SK-N-SH (cell line): ENCODE measurements around the gene KAT8. TPM values are rescaled to one million over a fixed set of nuclear protein-coding genes. Genes with fewer than 3 reads are reported as not detected.

ENCODE experiments used
- CTCF ChIA-PET: fragments of 300-600, 350-600 bp; formaldehyde crosslinking; extraction: SDS; loops from one replicate; lab custom pipeline; 2021; lab: Yijun Ruan, JAX
- POLR2A ChIA-PET: fragments of 350-600 bp; sonication (Branson Sonifier 250); formaldehyde crosslinking; extraction: SDS; loops from one replicate; lab custom pipeline; 2020; ENCODE audit warnings: antibody characterized with exemption, inconsistent platforms; lab: Yijun Ruan, JAX
- DNase-seq: peaks from one replicate; pipeline ENCODE4 v3.0.0; 2012
- H2AFZ ChIP-seq: fragments of 200-600 bp; sonication (generic); 2 replicates; pipeline ENCODE4 v1.8.1; 2016; ENCODE audit warnings: antibody characterized with exemption, mild to moderate bottlenecking, low read depth
- H3F3A ChIP-seq: fragments of 200-600 bp; sonication (generic); replicated peaks from 2 replicates; pipeline ENCODE3; 2016; ENCODE audit warnings: antibody characterized with exemption, mild to moderate bottlenecking; ENCODE audit not compliant: insufficient read depth
- H3K27ac ChIP-seq, 2 experiments: fragments of 200-500 bp in 1 of 2; fragments of 200-600 bp in 1 of 2; sonication (Bioruptor generic) in 1 of 2; sonication (generic), shearing (Covaris generic) in 1 of 2; 2 replicates each; pipeline versions ENCODE4 v1.5.1 to v1.6.1; 2014 to 2016; ENCODE audit warnings: low read depth in 2 of 2, inconsistent platforms in 1 of 2, low read length in 1 of 2, mild to moderate bottlenecking in 1 of 2, mixed read lengths in 1 of 2
- H3K27me3 ChIP-seq: fragments of 200-600 bp; sonication (generic), shearing (Covaris generic); 2 replicates; pipeline ENCODE4 v1.6.1; 2016; ENCODE audit warnings: mixed run types; ENCODE audit not compliant: insufficient read depth
- H3K36me3 ChIP-seq, 2 experiments: fragments of 200-500 bp in 1 of 2; fragments of 200-600 bp in 1 of 2; sonication (Bioruptor generic) in 1 of 2; sonication (generic) in 1 of 2; replicated peaks in 1 of 2; 2 replicates each; pipeline versions ENCODE3 to v1.5.1; 2014 to 2016; ENCODE audit warnings: low read length in 1 of 2, mild to moderate bottlenecking in 1 of 2; ENCODE audit not compliant: insufficient read depth in 2 of 2, control insufficient read depth in 1 of 2
- H3K4me1 ChIP-seq, 2 experiments: fragments of 200-500 bp in 1 of 2; fragments of 200-600 bp in 1 of 2; sonication (Bioruptor generic) in 1 of 2; sonication (generic), shearing (Covaris generic) in 1 of 2; 2 replicates each; pipeline versions ENCODE4 v1.5.1 to v1.6.1; 2014 to 2016; ENCODE audit warnings: low read depth in 1 of 2, low read length in 1 of 2, mixed run types in 1 of 2; ENCODE audit not compliant: insufficient read depth in 2 of 2, control insufficient read depth in 1 of 2
- H3K4me2 ChIP-seq: fragments of 200-600 bp; sonication (generic), shearing (Covaris generic); 2 replicates; pipeline ENCODE4 v1.6.1; 2017; ENCODE audit warnings: mixed run types
- H3K4me3 ChIP-seq, 2 experiments: fragments of 200-500 bp in 1 of 2; fragments of 200-600 bp in 1 of 2; sonication (Bioruptor generic) in 1 of 2; sonication (generic), shearing (Covaris generic) in 1 of 2; 2 replicates each; pipeline versions ENCODE4 v1.5.1 to v1.8.1; 2014 to 2016; ENCODE audit warnings: low read depth in 2 of 2, inconsistent platforms in 1 of 2, low read length in 1 of 2, mild to moderate bottlenecking in 1 of 2, mixed read lengths in 1 of 2, moderate library complexity in 1 of 2
- H3K79me2 ChIP-seq: fragments of 200-600 bp; sonication (generic); 2 replicates; pipeline ENCODE4 v1.8.1; 2017; ENCODE audit warnings: mild to moderate bottlenecking; ENCODE audit not compliant: insufficient read depth
- H3K9ac ChIP-seq: fragments of 200-600 bp; sonication (generic); 2 replicates; pipeline ENCODE4 v1.6.1; 2017; ENCODE audit warnings: mixed run types
- H3K9me2 ChIP-seq: fragments of 200-600 bp; sonication (generic); 2 replicates; pipeline ENCODE4 v1.6.1; 2017; ENCODE audit warnings: mixed run types
- H3K9me3 ChIP-seq: fragments of 200-600 bp; sonication (generic); 2 replicates; pipeline ENCODE4 v1.6.1; 2017; ENCODE audit warnings: mixed run types, mild to moderate bottlenecking, moderate library complexity
- H4K20me1 ChIP-seq: fragments of 200-600 bp; sonication (generic); 2 replicates; pipeline ENCODE4 v1.6.1; 2017; ENCODE audit warnings: mild to moderate bottlenecking, mixed run types; ENCODE audit not compliant: insufficient read depth
- CHD2 ChIP-seq: fragments of 150-350 bp; IDR thresholded peaks from 2 replicates; pipeline ENCODE4 v1.6.1; 2018; ENCODE audit warnings: low read length; ENCODE audit not compliant: partially characterized antibody
- ELF1 ChIP-seq: IDR thresholded peaks from 2 replicates; pipeline ENCODE4 v1.4.0; 2012
- EZH2phosphoT487 ChIP-seq: fragments of 200-600 bp; sonication (generic); IDR thresholded peaks from 2 replicates; pipeline ENCODE4 v1.6.1; 2017; ENCODE audit warnings: low read depth, mixed run types, mild to moderate bottlenecking, antibody characterized with exemption, moderate library complexity, borderline replicate concordance
- FOSL2 ChIP-seq: IDR thresholded peaks from 2 replicates; pipeline ENCODE4 v1.4.0; 2012; ENCODE audit warnings: low read depth, mild to moderate bottlenecking, moderate library complexity, borderline replicate concordance
- GABPA ChIP-seq: IDR thresholded peaks from 2 replicates; pipeline ENCODE4 v1.4.0; 2012; ENCODE audit warnings: low read depth, mild to moderate bottlenecking
- MAX ChIP-seq: IDR thresholded peaks from 2 replicates; pipeline ENCODE4 v1.4.0; 2012; ENCODE audit warnings: low read depth
- NFIC ChIP-seq: IDR thresholded peaks from 2 replicates; pipeline ENCODE4 v1.4.0; 2012; ENCODE audit warnings: borderline replicate concordance
- NRF1 ChIP-seq: IDR thresholded peaks from 2 replicates; pipeline ENCODE4 v1.6.1; 2012; ENCODE audit warnings: low read depth, mild to moderate bottlenecking, low read length
- RAD21 ChIP-seq: IDR thresholded peaks from 2 replicates; pipeline ENCODE4 v1.6.1; 2012; ENCODE audit warnings: mild to moderate bottlenecking, low read length
- REST ChIP-seq: IDR thresholded peaks from 2 replicates; pipeline ENCODE4 v1.6.1; 2012; ENCODE audit warnings: mild to moderate bottlenecking, low read depth, low read length, moderate library complexity
- SIN3A ChIP-seq: IDR thresholded peaks from 2 replicates; pipeline ENCODE4 v1.6.1; 2012; ENCODE audit warnings: low read depth, mild to moderate bottlenecking, low read length, moderate library complexity, borderline replicate concordance
- TCF12 ChIP-seq: IDR thresholded peaks from 2 replicates; pipeline ENCODE4 v1.4.0; 2012
- TEAD4 ChIP-seq: IDR thresholded peaks from 2 replicates; pipeline ENCODE4 v1.4.0; 2012; ENCODE audit warnings: mild to moderate bottlenecking, borderline replicate concordance; ENCODE audit not compliant: insufficient read depth
- WGBS: methylation state at CpG from one replicate; pipeline ENCODE4 v1.1.6; 2017; ENCODE audit warnings: low lambda C conversion rate; 5-methylcytosine and 5-hydroxymethylcytosine counted together
- polyA plus RNA-seq, 3 experiments: library from polyadenylated mRNA; depleted of rRNA; stranded (reverse); fragments of >200 nt; gene quantifications; 2 replicates each; pipeline ENCODE4 v1.2.3, GENCODE V29; 2012
- TF ChIP-seq, protein P1 (sequence below): IDR thresholded peaks from 2 replicates; pipeline ENCODE4 v1.4.0; 2012; ENCODE audit warnings: low read depth, borderline replicate concordance

Gene KAT8
- polyA plus RNA-seq, 1 of the 3 experiments (the other 2 are of a cell fraction): 52.0 TPM

DNA sequence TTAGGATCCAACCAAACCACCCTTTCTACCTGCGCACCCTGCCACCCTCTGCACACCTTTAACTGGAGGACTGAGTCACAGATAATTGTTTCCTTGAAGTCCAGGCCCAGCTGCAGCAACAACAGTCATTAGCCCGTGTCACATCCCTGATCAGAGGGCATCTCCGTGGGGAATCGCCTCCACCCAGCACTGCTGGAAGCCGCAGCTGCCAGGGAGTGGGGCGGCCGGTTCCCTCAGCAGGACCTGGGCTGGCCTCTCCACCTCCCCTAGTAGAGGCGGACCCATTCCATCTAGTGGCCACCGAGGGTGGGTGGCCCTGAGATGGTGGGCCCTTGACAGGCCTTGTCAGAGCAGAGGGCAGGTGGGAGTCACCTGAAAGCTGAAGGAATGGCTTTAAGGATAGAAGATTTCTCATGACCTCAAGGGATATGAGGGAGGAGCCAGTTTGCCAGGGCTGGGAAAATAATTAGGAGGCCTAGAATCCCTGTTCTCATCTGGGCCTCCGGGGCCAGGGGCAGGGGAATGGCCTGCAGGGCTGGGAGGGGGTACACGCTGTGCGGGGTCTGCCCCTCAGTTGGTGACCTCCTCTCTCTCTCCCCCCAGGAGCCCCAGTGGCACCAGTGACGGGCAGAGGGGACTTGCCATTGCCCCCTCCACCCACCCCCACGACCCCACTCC lies 35.0 kb upstream of the KAT8 start:
- Histone ChIP-seq H3F3A (no peaks in the 10 kb centered on the region), H3K9me3 (no peaks in the 10 kb centered on the region), H3K79me2 (peaks cover 44% of the 10 kb centered on the region; the same call in 1 of the 2 replicates), H3K36me3 (peaks cover 24 to 62% of the 10 kb centered on the region in 2 experiments), H3K4me3 (no peak overlapping the region), H2AFZ (no peak overlapping the region), H3K9ac (no peak overlapping the region), H3K9me2 (no peaks in the 10 kb centered on the region), H3K27me3 (no peaks in the 10 kb centered on the region), H3K4me1 (no peaks in the 10 kb centered on the region; a peak in 1 of 4 replicates), H3K27ac (no peak overlapping the region), H3K4me2 (no peak overlapping the region), H4K20me1 (peaks cover 12% of the 10 kb centered on the region; the same call in 1 of the 2 replicates)
- no peak for DNase-seq
- CTCF ChIA-PET: no interaction called here
- POLR2A ChIA-PET: interaction anchor here (0.7 kb wide), 1 partner anchor 11 kb away, joined by 3 read pairs; no protein-coding TSS in a partner anchor
- TF ChIP-seq CHD2: no peak
- TF ChIP-seq GABPA: no peak
- TF ChIP-seq ELF1: no peak
- TF ChIP-seq NRF1: no peak
- TF ChIP-seq FOSL2: no peak
- TF ChIP-seq, protein P1, sequence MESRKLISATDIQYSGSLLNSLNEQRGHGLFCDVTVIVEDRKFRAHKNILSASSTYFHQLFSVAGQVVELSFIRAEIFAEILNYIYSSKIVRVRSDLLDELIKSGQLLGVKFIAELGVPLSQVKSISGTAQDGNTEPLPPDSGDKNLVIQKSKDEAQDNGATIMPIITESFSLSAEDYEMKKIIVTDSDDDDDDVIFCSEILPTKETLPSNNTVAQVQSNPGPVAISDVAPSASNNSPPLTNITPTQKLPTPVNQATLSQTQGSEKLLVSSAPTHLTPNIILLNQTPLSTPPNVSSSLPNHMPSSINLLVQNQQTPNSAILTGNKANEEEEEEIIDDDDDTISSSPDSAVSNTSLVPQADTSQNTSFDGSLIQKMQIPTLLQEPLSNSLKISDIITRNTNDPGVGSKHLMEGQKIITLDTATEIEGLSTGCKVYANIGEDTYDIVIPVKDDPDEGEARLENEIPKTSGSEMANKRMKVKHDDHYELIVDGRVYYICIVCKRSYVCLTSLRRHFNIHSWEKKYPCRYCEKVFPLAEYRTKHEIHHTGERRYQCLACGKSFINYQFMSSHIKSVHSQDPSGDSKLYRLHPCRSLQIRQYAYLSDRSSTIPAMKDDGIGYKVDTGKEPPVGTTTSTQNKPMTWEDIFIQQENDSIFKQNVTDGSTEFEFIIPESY: no peak
- TF ChIP-seq REST: no peak
- WGBS: 80% methylated on average over 10 of the region's 14 CpGs

DNA sequence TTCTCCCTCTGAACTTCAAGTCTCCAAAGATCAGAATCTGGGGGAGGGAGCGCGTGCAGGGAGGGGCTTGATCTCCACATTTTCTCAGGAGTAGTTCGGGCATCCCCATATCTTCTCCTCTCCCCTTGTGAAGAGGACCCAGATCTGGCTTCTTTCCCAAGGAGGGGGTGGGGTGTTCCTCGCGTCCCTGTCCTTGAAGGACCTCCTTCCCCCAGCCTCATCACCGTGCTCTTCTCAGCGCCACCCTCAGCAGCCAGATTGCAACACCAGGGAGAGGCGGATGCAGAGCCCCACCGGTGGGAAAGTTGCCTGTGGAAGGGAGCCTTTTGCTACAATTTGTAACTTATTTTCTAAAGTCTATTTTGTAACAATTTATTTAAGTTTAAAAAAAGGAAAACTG lies 34.4 kb upstream of the KAT8 start:
- Histone ChIP-seq H3K27me3 (no peaks in the 10 kb centered on the region), H3K4me3 (no peak overlapping the region), H4K20me1 (peaks cover 12% of the 10 kb centered on the region; the same call in 1 of the 2 replicates), H3K36me3 (peaks cover 23 to 59% of the 10 kb centered on the region in 2 experiments), H3K9ac (no peak overlapping the region), H3K9me2 (no peaks in the 10 kb centered on the region), H2AFZ (no peak overlapping the region), H3K9me3 (no peaks in the 10 kb centered on the region), H3K4me1 (no peaks in the 10 kb centered on the region; a peak in 1 of 4 replicates), H3K4me2 (no peak overlapping the region), H3F3A (no peaks in the 10 kb centered on the region), H3K79me2 (peaks cover 38% of the 10 kb centered on the region; the same call in 1 of the 2 replicates), H3K27ac (no peak overlapping the region)
- WGBS: 88% methylated on average over 9 of the region's 9 CpGs
- POLR2A ChIA-PET: interaction anchor here (0.6 to 2.0 kb wide), 3 partner anchors 10 to 12 kb away, joined by 3 to 6 read pairs (median 3); partner anchors contain the start of gene VKORC1
- DNase-seq: no peak
- CTCF ChIA-PET: no interaction called here
- TF ChIP-seq SIN3A (no peak), CHD2 (no peak), TCF12 (no peak), TEAD4 (no peak), RAD21 (no peak), MAX (no peak), NFIC (no peak), EZH2phosphoT487 (no peak)
